B cell (primary cell): ENCODE results near the gene PAPOLB. TPM values are rescaled to one million over a fixed set of nuclear protein-coding genes. Genes with fewer than 3 reads are reported as not detected.

Experiments
- ATAC-seq: fragments of 200-7000 bp; cut with Tn5 transposase; one replicate; pipeline ENCODE4 v1.10.0; 2021; ENCODE audit warnings: low read depth, mild to moderate bottlenecking, moderate number of reproducible peaks, moderate library complexity
- CTCF ChIA-PET: fragments of 350-600 bp; sonication (Branson Sonifier 250); formaldehyde crosslinking; loops from one replicate; lab custom pipeline; 2021; ENCODE audit warnings: antibody characterized with exemption, inconsistent platforms; lab: Charles Lee
- POLR2A ChIA-PET: fragments of 350-600 bp; sonication (Branson Sonifier 250); formaldehyde crosslinking; loops from one replicate; lab custom pipeline; 2021; ENCODE audit warnings: antibody characterized with exemption; lab: Charles Lee
- DNase-seq: peaks from one replicate; pipeline ENCODE4 v3.0.0; 2013
- H2AFZ ChIP-seq: 2 replicates; pipeline ENCODE4 v1.6.1; 2012; ENCODE audit warnings: mild to moderate bottlenecking, low read depth, low read length; ENCODE audit not compliant: insufficient read depth, poor library complexity, severe bottlenecking
- H3K27ac ChIP-seq, 2 donors: 1 replicate in 1 of 2; 2 replicates in 1 of 2; pipeline ENCODE4 v1.5.1; 2012 to 2013; ENCODE audit warnings: low read length in 2 of 2, mild to moderate bottlenecking in 2 of 2, moderate library complexity in 1 of 2
- H3K27me3 ChIP-seq, 4 experiments: fragments of 200-600 bp in 1 of 4; sonication (generic) in 1 of 4; replicated peaks in 1 of 4; 1 replicate in 2 of 4; 2 replicates in 2 of 4; pipeline versions ENCODE4 v1.6.1 to v1.7.0; 2013 to 2016; ENCODE audit warnings: low read length in 3 of 4, mild to moderate bottlenecking in 2 of 4, mixed read lengths in 1 of 4, moderate library complexity in 1 of 4; ENCODE audit not compliant: insufficient read depth in 4 of 4, control insufficient read depth in 3 of 4; ENCODE audit errors: control extremely low read depth in 1 of 4
- H3K36me3 ChIP-seq, 2 experiments: replicated peaks in 1 of 2; 1 replicate in 1 of 2; 2 replicates in 1 of 2; pipeline versions ENCODE4 v1.6.1 to v1.7.1; 2013; ENCODE audit warnings: low read length in 1 of 2; ENCODE audit not compliant: insufficient read depth in 2 of 2, control insufficient read depth in 1 of 2; ENCODE audit errors: control extremely low read depth in 1 of 2, extremely low read depth in 1 of 2
- H3K4me1 ChIP-seq, 2 donors: fragments of 200-600 bp in 1 of 2; sonication (generic) in 1 of 2; 1 replicate in 1 of 2; 2 replicates in 1 of 2; pipeline versions ENCODE4 v1.5.1 to v1.6.1; 2013 to 2017; ENCODE audit warnings: low read length in 2 of 2; ENCODE audit not compliant: control insufficient read depth in 2 of 2, insufficient read depth in 2 of 2
- H3K4me2 ChIP-seq: replicated peaks from 2 replicates; pipeline ENCODE3; 2012; ENCODE audit warnings: mild to moderate bottlenecking, low read depth, low read length; ENCODE audit not compliant: poor library complexity, severe bottlenecking
- H3K4me3 ChIP-seq, 5 experiments: fragments of 200-600 bp in 1 of 5; sonication (generic) in 1 of 5; 1 replicate in 3 of 5; 2 replicates in 2 of 5; pipeline versions ENCODE4 v1.5.1 to v1.7.0; 2011 to 2016; ENCODE audit warnings: low read length in 4 of 5, mild to moderate bottlenecking in 4 of 5, low read depth in 2 of 5, control low read depth in 1 of 5, moderate library complexity in 1 of 5; ENCODE audit not compliant: insufficient read depth in 1 of 5; ENCODE audit errors: control extremely low read depth in 1 of 5, extremely low read depth in 1 of 5
- H3K79me2 ChIP-seq: fragments of 200-600 bp; sonication (generic); one replicate; pipeline ENCODE4 v1.6.0; 2016; ENCODE audit warnings: low read length; ENCODE audit not compliant: control insufficient read depth, insufficient read depth
- H3K9ac ChIP-seq: fragments of 200-600 bp; sonication (generic); 2 replicates; pipeline ENCODE4 v1.6.1; 2017; ENCODE audit warnings: mild to moderate bottlenecking, low read length, moderate library complexity
- H3K9me3 ChIP-seq, 3 donors: one replicate each; pipeline versions ENCODE4 v1.6.1 to v1.7.1; 2013; ENCODE audit warnings: low read length in 2 of 3; ENCODE audit not compliant: control insufficient read depth in 2 of 3, insufficient read depth in 1 of 3; ENCODE audit errors: control extremely low read depth in 1 of 3
- H4K20me1 ChIP-seq: 2 replicates; pipeline ENCODE4 v1.6.0; 2012; ENCODE audit warnings: mild to moderate bottlenecking, low read length; ENCODE audit not compliant: insufficient read depth, control insufficient read depth, poor library complexity, severe bottlenecking
- H3K27ac Mint-ChIP-seq: one replicate; pipeline ENCODE4 v1.8.0; 2021; ENCODE audit warnings: mixed read lengths
- H3K27me3 Mint-ChIP-seq: one replicate; pipeline ENCODE4 v1.8.0; 2021; ENCODE audit warnings: mixed read lengths
- H3K4me1 Mint-ChIP-seq: one replicate; pipeline ENCODE4 v1.8.0; 2021; ENCODE audit warnings: mixed read lengths
- H3K4me3 Mint-ChIP-seq: one replicate; pipeline ENCODE4 v1.8.0; 2021; ENCODE audit warnings: mixed read lengths
- H3K9me3 Mint-ChIP-seq: one replicate; pipeline ENCODE4 v1.8.0; 2022; ENCODE audit warnings: mixed read lengths; ENCODE audit not compliant: insufficient read depth
- CTCF ChIP-seq: fragments of 200-600 bp; IDR thresholded peaks from one replicate; pipeline ENCODE4 v1.8.0; 2022; ENCODE audit warnings: antibody characterized with exemption, mild to moderate bottlenecking
- EZH2 ChIP-seq: IDR thresholded peaks from 2 replicates; pipeline ENCODE4 v1.6.1; 2012; ENCODE audit warnings: borderline replicate concordance, low read depth, mild to moderate bottlenecking, moderate library complexity, low read length; ENCODE audit not compliant: insufficient read depth, poor library complexity, severe bottlenecking
- WGBS: methylation state at CpG from one replicate; pipeline ENCODE4 v1.1.5; 2013; ENCODE audit warnings: missing lambda C conversion rate; ENCODE audit not compliant: insufficient coverage; 5-methylcytosine and 5-hydroxymethylcytosine counted together
- intact Hi-C: fragments of 100-400 bp; cut with micrococcal nuclease; formaldehyde crosslinking; loops from one replicate; pipeline ENCODE4 v1.10.0; 2022
- polyA plus RNA-seq: library from polyadenylated mRNA; depleted of rRNA; stranded (reverse); fragments of >200 nt; gene quantifications from 2 replicates; pipeline ENCODE4 v1.2.3, GENCODE V29; 2012
- total RNA-seq, 2 donors: library from RNA; stranded (reverse); fragments of 120-200 nt in 1 of 2; gene quantifications; 1 replicate in 1 of 2; 2 replicates in 1 of 2; pipeline versions ENCODE4 v1.2.3 to v1.2.4, GENCODE V29; 2013 to 2022

PAPOLB gene
- total and polyA plus RNA-seq, 2 donors (not counting 1 experiment from before 2014, with no cell fraction given): not detected

- ChIA-PET CTCF (no interaction called here), POLR2A (no interaction called here)
- Histone ChIP-seq H3K9me3 (peaks cover 0 to 10% (median 1%) of the 10 kb centered on the region in 3 donors), H3K4me3 (no peak overlapping the region), H4K20me1 (no peaks in the 10 kb centered on the region), H3K27ac (no peak overlapping the region), H3K36me3 (no peaks in the 10 kb centered on the region), H2AFZ (no peak overlapping the region), H3K4me2 (no peak overlapping the region), H3K79me2 (no peaks in the 10 kb centered on the region), H3K27me3 (peaks cover 0 to 14% (median 4%) of the 10 kb centered on the region in 4 experiments), H3K4me1 (peaks cover 8 to 11% of the 10 kb centered on the region in 2 donors), H3K9ac (no peak overlapping the region)
- intact Hi-C loops: no loop called here
- H3K27me3 Mint-ChIP-seq: peaks cover 21% of the 10 kb centered on the region
- H3K4me1 Mint-ChIP-seq: peaks cover 4% of the 10 kb centered on the region
- no peak overlapping the region for H3K27ac Mint-ChIP-seq
- no peak overlapping the region for H3K4me3 Mint-ChIP-seq
- H3K9me3 Mint-ChIP-seq: no peaks in the 10 kb centered on the region
- DNase-seq (no peak), ATAC-seq (no peak)
- 40% methylated on average over 1 of the region's 3 CpGs for WGBS
- TF ChIP-seq EZH2 (no peak), CTCF (no peak)
Observed at GRCh38 chr7:4857189-4857588, 4.6 kb downstream of the PAPOLB start.

- ATAC-seq: no peak
- no peaks in the 10 kb centered on the region for H3K36me3 ChIP-seq
- TF ChIP-seq CTCF: no peak
- TF ChIP-seq EZH2: no peak
- peaks cover 0 to 3% (median 1%) of the 10 kb centered on the region in 3 donors for H3K9me3 ChIP-seq
- CTCF ChIA-PET: no interaction called here
- 100% methylated on average over 1 of the region's 10 CpGs for WGBS
- H3K27me3 ChIP-seq: peaks cover 0 to 7% (median 2%) of the 10 kb centered on the region in 4 experiments
- Mint-ChIP-seq H3K9me3 (no peaks in the 10 kb centered on the region), H3K4me1 (peaks cover 4% of the 10 kb centered on the region), H3K27ac (no peak overlapping the region), H3K27me3 (peaks cover 21% of the 10 kb centered on the region), H3K4me3 (no peak overlapping the region)
- POLR2A ChIA-PET: no interaction called here
- no peaks in the 10 kb centered on the region for H3K79me2 ChIP-seq
- H3K27ac ChIP-seq: no peak overlapping the region
- H3K9ac ChIP-seq: no peak overlapping the region
- no peak overlapping the region for H3K4me2 ChIP-seq
- no peak overlapping the region for H2AFZ ChIP-seq
- intact Hi-C loops: no loop called here
- H4K20me1 ChIP-seq: no peaks in the 10 kb centered on the region
- H3K4me3 ChIP-seq: no peak overlapping the region
- peaks cover 4% of the 10 kb centered on the region in 2 donors for H3K4me1 ChIP-seq
- no peak for DNase-seq
Observed at GRCh38 chr7:4856336-4857057, 5.3 kb downstream of the PAPOLB start.
